Keratinocyte (primary cell): ENCODE data around the gene C18orf32. TPM values are rescaled to one million over a fixed set of nuclear protein-coding genes. Genes with fewer than 3 reads are reported as not detected.

Experiments used
- DNase-seq: peaks from one replicate; pipeline ENCODE4 v3.0.0-alpha.2; 2011; ENCODE audit warnings: low read depth, missing footprints, low spot score
- FAIRE-seq: peaks from 2 replicates; lab custom pipeline; 2011; peaks lifted over from hg19 to GRCh38; lab: Jason Lieb, UNC
- H2AFZ ChIP-seq: 2 replicates; pipeline ENCODE4 v1.6.0; 2012; ENCODE audit warnings: low read length, control low read depth, inconsistent platforms; ENCODE audit not compliant: control insufficient read depth
- H3K27ac ChIP-seq: 2 replicates; pipeline ENCODE4 v1.5.1; 2011; ENCODE audit warnings: low read length; ENCODE audit not compliant: control insufficient read depth, insufficient read depth
- H3K27me3 ChIP-seq: 3 replicates; pipeline ENCODE4 v1.6.0; 2011; ENCODE audit warnings: low read length; ENCODE audit not compliant: control insufficient read depth, insufficient read depth; ENCODE audit errors: extremely low read depth
- H3K36me3 ChIP-seq, 2 experiments: 2 replicates in 1 of 2; 3 replicates in 1 of 2; pipeline ENCODE4 v1.5.1; 2011; ENCODE audit warnings: low read length in 2 of 2, mild to moderate bottlenecking in 1 of 2; ENCODE audit not compliant: control insufficient read depth in 2 of 2, insufficient read depth in 2 of 2; ENCODE audit errors: extremely low read depth in 1 of 2
- H3K4me1 ChIP-seq: 3 replicates; pipeline ENCODE4 v1.5.1; 2011; ENCODE audit warnings: low read length; ENCODE audit not compliant: control insufficient read depth, insufficient read depth; ENCODE audit errors: extremely low read depth
- H3K4me2 ChIP-seq: 3 replicates; pipeline ENCODE4 v1.6.0; 2011; ENCODE audit warnings: low read depth, low read length; ENCODE audit not compliant: control insufficient read depth, insufficient read depth; ENCODE audit errors: extremely low read depth
- H3K4me3 ChIP-seq, 3 experiments: fragments of 200-600 bp in 1 of 3; sonication (generic) in 1 of 3; 2 replicates in 2 of 3; 3 replicates in 1 of 3; pipeline ENCODE4 v1.5.1; 2011 to 2016; ENCODE audit warnings: low read length in 3 of 3, mild to moderate bottlenecking in 3 of 3, control low read depth in 2 of 3, inconsistent platforms in 1 of 3, low read depth in 1 of 3, mixed read lengths in 1 of 3, mixed run types in 1 of 3, moderate library complexity in 1 of 3; ENCODE audit not compliant: control insufficient read depth in 2 of 3, insufficient read depth in 2 of 3; ENCODE audit errors: extremely low read depth in 1 of 3
- H3K79me2 ChIP-seq: 2 replicates; pipeline ENCODE4 v1.6.0; 2012; ENCODE audit warnings: low read length; ENCODE audit not compliant: control insufficient read depth, insufficient read depth
- H3K9ac ChIP-seq: 3 replicates; pipeline ENCODE4 v1.6.0; 2011; ENCODE audit warnings: low read length; ENCODE audit not compliant: control insufficient read depth, insufficient read depth; ENCODE audit errors: extremely low read depth
- H3K9me1 ChIP-seq: 3 replicates; pipeline ENCODE4 v1.6.0; 2011; ENCODE audit warnings: low read length; ENCODE audit not compliant: control insufficient read depth, insufficient read depth; ENCODE audit errors: extremely low read depth
- H3K9me3 ChIP-seq: 2 replicates; pipeline ENCODE4 v1.5.1; 2012; ENCODE audit warnings: low read depth, low read length; ENCODE audit not compliant: control insufficient read depth
- H4K20me1 ChIP-seq: 3 replicates; pipeline ENCODE4 v1.6.0; 2011; ENCODE audit warnings: low read length; ENCODE audit not compliant: control insufficient read depth, insufficient read depth; ENCODE audit errors: extremely low read depth
- EZH2 ChIP-seq: IDR thresholded peaks from one replicate; pipeline ENCODE4 v1.6.1; 2012; ENCODE audit warnings: inconsistent platforms, mild to moderate bottlenecking, low read length, moderate library complexity
- dilution Hi-C: fragments of 300-500 bp; cut with MboI; formaldehyde crosslinking; loops from one replicate; pipeline ENCODE4 v1.7.0; 2020; ENCODE audit warnings: low sequenced_read_pairs; ENCODE audit not compliant: extremely low pct_ligation_motif_present
- polyA plus RNA-seq, 5 experiments: library from polyadenylated mRNA; depleted of rRNA in 3 of 5; stranded (reverse) in 3 of 5; stranded (forward) in 1 of 5; unstranded in 1 of 5; fragments of >200 nt; gene quantifications; 1 replicate in 1 of 5; 2 replicates in 3 of 5; 3 replicates in 1 of 5; pipeline versions ENCODE4 v1.2.1 to v1.2.3, GENCODE V29; 2011 to 2012; ENCODE audit warnings: missing spikeins in 2 of 5, low read depth in 1 of 5, low replicate concordance in 1 of 5
- TF ChIP-seq, protein P1 (sequence below), 3 experiments: IDR thresholded peaks in 1 of 3; conservative IDR thresholded peaks in 1 of 3; optimal IDR thresholded peaks in 1 of 3; 2 replicates in 2 of 3; 3 replicates in 1 of 3; pipeline versions ENCODE3 to v1.5.1; 2011; ENCODE audit warnings: low read length in 3 of 3, mild to moderate bottlenecking in 3 of 3, moderate library complexity in 2 of 3, control low read depth in 1 of 3, inconsistent platforms in 1 of 3; ENCODE audit not compliant: insufficient read depth in 2 of 3; ENCODE audit errors: extremely low read depth in 1 of 3

Gene C18orf32
- polyA plus RNA-seq, 1 donor (not counting 4 experiments of a cell fraction or from before 2014, with no cell fraction given), result 35.7 TPM

DNA sequence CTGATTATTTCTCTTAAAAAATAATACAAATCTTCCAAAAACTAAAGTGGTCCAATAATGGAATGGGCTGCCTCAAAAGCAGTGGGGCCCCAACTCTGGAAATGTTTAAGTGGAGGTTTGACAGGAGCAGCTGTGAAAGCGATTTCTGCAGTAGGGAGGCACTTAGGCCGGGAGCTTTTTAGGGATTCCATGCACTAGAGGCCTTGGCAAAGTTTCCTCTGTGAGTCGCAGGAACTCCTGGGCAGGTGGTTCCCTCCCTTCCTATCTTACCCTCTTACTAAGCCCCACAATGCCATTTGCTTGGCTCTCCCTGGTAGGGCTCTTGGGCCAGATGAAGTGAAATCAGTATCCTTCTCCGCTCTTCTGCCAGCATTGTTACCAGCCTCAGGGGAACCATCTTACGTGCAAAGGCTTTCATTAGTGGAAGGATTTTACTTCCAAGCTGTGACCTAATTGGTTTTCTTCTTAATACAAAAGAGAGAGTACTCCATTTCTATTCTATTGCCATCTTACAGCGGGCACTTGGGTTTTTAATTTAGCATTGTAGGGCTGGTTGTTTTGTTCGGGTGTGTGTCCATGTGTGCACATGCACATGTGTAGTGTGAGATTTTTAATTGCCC, 34.3 kb upstream of the C18orf32 start:
- no peak for TF ChIP-seq EZH2
- TF ChIP-seq, protein P1, sequence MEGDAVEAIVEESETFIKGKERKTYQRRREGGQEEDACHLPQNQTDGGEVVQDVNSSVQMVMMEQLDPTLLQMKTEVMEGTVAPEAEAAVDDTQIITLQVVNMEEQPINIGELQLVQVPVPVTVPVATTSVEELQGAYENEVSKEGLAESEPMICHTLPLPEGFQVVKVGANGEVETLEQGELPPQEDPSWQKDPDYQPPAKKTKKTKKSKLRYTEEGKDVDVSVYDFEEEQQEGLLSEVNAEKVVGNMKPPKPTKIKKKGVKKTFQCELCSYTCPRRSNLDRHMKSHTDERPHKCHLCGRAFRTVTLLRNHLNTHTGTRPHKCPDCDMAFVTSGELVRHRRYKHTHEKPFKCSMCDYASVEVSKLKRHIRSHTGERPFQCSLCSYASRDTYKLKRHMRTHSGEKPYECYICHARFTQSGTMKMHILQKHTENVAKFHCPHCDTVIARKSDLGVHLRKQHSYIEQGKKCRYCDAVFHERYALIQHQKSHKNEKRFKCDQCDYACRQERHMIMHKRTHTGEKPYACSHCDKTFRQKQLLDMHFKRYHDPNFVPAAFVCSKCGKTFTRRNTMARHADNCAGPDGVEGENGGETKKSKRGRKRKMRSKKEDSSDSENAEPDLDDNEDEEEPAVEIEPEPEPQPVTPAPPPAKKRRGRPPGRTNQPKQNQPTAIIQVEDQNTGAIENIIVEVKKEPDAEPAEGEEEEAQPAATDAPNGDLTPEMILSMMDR (optimal IDR thresholded peaks at IDR 0.05 in 1 of 3, IDR thresholded peaks at IDR 0.05 in 1 of 3, conservative IDR thresholded peaks at IDR 0.05 in 1 of 3; ENCODE audit: extremely low read depth in 1 of 3, insufficient read depth in 2 of 3, low read length in 3 of 3), result no peak
- H3K4me3 ChIP-seq, result no peak overlapping the region
- DNase-seq, result no peak
- no peaks in the 10 kb centered on the region for H3K27me3 ChIP-seq
- no peak overlapping the region for H3K27ac ChIP-seq
- no peaks in the 10 kb centered on the region for H4K20me1 ChIP-seq
- H3K9me1 ChIP-seq, result no peaks in the 10 kb centered on the region
- dilution Hi-C loops, result no loop called here
- H3K79me2 ChIP-seq, result no peaks in the 10 kb centered on the region
- H3K9ac ChIP-seq, result no peak overlapping the region
- H2AFZ ChIP-seq, result no peak overlapping the region
- FAIRE-seq, result no peak
- H3K4me2 ChIP-seq, result no peak overlapping the region
- peaks cover 7% of the 10 kb centered on the region for H3K4me1 ChIP-seq
- no peaks in the 10 kb centered on the region for H3K36me3 ChIP-seq
- H3K9me3 ChIP-seq, result no peaks in the 10 kb centered on the region

DNA sequence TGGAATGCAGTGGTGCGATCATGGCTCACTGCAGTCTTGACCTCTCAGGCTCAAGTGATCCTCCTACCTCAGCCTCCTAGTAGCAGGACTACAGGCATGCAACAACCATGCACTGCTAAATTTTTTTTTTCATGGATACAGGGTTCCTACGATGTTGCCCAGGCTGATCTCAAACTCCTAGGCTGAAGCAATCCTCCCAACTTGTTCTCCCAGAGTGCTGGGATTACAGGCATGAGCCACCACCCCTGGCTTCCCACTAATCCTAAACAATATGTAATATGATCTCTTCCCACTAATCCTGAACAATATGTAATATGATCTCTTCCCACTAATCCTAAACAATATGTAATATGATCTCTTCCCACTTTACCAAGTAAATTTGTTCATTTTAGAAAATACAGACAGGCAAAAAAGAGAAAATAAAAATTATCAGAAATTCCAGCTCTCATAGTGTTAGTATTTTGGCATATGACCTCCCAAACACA, 33.7 kb upstream of the C18orf32 start:
- Histone ChIP-seq H3K9ac (no peak overlapping the region), H3K36me3 (no peaks in the 10 kb centered on the region), H3K4me3 (no peak overlapping the region), H3K4me1 (peaks cover 7% of the 10 kb centered on the region), H2AFZ (no peak overlapping the region), H3K9me3 (no peaks in the 10 kb centered on the region), H3K79me2 (no peaks in the 10 kb centered on the region), H3K9me1 (no peaks in the 10 kb centered on the region), H4K20me1 (no peaks in the 10 kb centered on the region), H3K27ac (no peak overlapping the region), H3K27me3 (no peaks in the 10 kb centered on the region), H3K4me2 (no peak overlapping the region)
- no peak for DNase-seq
- TF ChIP-seq, protein P1 (optimal IDR thresholded peaks at IDR 0.05 in 1 of 3, IDR thresholded peaks at IDR 0.05 in 1 of 3, conservative IDR thresholded peaks at IDR 0.05 in 1 of 3; ENCODE audit: extremely low read depth in 1 of 3, insufficient read depth in 2 of 3, low read length in 3 of 3), result no peak
- TF ChIP-seq EZH2, result no peak
- dilution Hi-C loops, result no loop called here
- no peak for FAIRE-seq
